Testis (tissue), 2 donors: ENCODE results near the gene KCNK2.

Source experiments
- POLR2A ChIP-seq: fragments of 450-650 bp; IDR thresholded peaks from one replicate; pipeline ENCODE4 v1.6.1; 2017; ENCODE audit warnings: antibody characterized with exemption, mild to moderate bottlenecking, moderate library complexity
- TF ChIP-seq, protein P1 (sequence below), 3 experiments: fragments of 450-650 bp in 2 of 3; fragments of 200-600 bp in 1 of 3; sonication (generic) in 1 of 3; IDR thresholded peaks; one replicate each; pipeline ENCODE4 v1.5.1; 2016 to 2019; ENCODE audit warnings: antibody characterized with exemption in 3 of 3, mild to moderate bottlenecking in 2 of 3, moderate library complexity in 1 of 3

DNA sequence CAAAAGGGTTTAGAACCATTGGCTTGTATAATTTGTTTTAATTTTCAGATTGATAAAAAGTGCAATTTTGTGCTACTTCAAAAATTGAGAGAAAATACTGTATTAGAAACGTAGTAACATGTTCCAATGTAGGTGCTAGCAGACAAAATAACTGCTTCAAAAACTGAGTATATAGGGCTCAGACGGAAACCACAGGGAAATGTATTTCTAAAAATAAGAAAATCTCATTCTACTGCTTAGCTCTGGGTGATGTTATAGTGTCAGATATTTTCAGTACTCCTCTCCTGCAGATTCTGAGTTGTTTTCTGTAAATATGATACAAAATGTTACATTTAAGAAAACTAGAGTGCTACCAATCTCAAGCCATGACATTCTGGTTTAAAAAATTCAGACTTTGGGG lies 55.4 kb downstream of the KCNK2 start:
- TF ChIP-seq, protein P1, sequence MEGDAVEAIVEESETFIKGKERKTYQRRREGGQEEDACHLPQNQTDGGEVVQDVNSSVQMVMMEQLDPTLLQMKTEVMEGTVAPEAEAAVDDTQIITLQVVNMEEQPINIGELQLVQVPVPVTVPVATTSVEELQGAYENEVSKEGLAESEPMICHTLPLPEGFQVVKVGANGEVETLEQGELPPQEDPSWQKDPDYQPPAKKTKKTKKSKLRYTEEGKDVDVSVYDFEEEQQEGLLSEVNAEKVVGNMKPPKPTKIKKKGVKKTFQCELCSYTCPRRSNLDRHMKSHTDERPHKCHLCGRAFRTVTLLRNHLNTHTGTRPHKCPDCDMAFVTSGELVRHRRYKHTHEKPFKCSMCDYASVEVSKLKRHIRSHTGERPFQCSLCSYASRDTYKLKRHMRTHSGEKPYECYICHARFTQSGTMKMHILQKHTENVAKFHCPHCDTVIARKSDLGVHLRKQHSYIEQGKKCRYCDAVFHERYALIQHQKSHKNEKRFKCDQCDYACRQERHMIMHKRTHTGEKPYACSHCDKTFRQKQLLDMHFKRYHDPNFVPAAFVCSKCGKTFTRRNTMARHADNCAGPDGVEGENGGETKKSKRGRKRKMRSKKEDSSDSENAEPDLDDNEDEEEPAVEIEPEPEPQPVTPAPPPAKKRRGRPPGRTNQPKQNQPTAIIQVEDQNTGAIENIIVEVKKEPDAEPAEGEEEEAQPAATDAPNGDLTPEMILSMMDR (IDR thresholded peaks at IDR 0.05): no peak
- TF ChIP-seq POLR2A: no peak
